ENCODE measurements around the gene KIF24.
"Not testable (repeated sequence)": the region's sequence is repeated elsewhere in the genome, so short reads cannot be mapped to it uniquely, and the experiment has no call there.

KIF24 gene, protein sequence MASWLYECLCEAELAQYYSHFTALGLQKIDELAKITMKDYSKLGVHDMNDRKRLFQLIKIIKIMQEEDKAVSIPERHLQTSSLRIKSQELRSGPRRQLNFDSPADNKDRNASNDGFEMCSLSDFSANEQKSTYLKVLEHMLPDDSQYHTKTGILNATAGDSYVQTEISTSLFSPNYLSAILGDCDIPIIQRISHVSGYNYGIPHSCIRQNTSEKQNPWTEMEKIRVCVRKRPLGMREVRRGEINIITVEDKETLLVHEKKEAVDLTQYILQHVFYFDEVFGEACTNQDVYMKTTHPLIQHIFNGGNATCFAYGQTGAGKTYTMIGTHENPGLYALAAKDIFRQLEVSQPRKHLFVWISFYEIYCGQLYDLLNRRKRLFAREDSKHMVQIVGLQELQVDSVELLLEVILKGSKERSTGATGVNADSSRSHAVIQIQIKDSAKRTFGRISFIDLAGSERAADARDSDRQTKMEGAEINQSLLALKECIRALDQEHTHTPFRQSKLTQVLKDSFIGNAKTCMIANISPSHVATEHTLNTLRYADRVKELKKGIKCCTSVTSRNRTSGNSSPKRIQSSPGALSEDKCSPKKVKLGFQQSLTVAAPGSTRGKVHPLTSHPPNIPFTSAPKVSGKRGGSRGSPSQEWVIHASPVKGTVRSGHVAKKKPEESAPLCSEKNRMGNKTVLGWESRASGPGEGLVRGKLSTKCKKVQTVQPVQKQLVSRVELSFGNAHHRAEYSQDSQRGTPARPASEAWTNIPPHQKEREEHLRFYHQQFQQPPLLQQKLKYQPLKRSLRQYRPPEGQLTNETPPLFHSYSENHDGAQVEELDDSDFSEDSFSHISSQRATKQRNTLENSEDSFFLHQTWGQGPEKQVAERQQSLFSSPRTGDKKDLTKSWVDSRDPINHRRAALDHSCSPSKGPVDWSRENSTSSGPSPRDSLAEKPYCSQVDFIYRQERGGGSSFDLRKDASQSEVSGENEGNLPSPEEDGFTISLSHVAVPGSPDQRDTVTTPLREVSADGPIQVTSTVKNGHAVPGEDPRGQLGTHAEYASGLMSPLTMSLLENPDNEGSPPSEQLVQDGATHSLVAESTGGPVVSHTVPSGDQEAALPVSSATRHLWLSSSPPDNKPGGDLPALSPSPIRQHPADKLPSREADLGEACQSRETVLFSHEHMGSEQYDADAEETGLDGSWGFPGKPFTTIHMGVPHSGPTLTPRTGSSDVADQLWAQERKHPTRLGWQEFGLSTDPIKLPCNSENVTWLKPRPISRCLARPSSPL (N-terminal part only)

DNA sequence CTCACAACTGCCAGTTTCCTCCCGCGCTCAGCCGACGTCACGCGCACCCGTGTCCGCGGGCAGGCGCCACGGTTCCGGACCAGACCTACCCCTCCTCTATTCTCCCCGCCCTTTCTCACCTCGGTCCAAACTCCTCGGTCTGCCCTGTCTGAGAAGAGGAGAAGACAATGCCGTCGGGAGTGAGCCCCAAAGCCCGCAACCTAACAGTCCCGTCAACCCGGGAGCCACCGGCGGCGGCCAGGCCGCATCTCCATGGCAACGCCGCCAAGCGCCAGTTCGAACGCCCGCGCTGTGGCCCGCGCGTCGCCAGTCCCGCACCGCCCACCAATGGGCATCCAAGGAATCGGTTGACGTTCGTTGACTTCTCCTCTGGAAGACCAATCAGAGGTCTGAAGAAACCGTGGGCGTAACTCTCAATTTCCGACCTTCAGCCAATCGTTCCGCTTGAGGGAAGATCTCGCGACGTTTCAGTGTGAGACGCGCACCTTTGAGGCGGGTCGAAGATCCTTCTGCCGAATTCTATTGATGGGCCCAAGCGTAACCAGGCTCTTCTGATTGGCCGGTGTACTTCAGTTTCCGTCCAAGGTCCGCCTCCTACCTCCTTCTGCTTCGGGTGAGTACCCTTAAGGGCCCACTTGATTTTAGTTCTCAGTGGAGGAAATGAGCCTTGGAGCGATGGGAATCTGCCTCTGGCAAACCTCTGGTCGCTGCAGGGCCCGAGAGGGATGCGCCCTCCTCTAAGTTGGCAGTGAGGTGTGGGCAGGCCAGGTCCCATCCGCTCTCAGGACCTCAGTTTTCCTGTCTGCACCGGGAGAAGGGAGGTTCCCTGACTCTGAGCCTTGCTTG lies at the start of gene KIF24, which contains the start of gene NUDT2:
TSS of gene KIF24 (minus strand) at position 282 of the 846 bp plus-strand sequence. CDS start 17,922 bp downstream, outside the sequence.
TSS of gene NUDT2 (plus strand) at position 583 of the 846 bp plus-strand sequence. CDS start 9,471 bp downstream, outside the sequence.
- peak; percentile 90 for DNase-seq

DNA sequence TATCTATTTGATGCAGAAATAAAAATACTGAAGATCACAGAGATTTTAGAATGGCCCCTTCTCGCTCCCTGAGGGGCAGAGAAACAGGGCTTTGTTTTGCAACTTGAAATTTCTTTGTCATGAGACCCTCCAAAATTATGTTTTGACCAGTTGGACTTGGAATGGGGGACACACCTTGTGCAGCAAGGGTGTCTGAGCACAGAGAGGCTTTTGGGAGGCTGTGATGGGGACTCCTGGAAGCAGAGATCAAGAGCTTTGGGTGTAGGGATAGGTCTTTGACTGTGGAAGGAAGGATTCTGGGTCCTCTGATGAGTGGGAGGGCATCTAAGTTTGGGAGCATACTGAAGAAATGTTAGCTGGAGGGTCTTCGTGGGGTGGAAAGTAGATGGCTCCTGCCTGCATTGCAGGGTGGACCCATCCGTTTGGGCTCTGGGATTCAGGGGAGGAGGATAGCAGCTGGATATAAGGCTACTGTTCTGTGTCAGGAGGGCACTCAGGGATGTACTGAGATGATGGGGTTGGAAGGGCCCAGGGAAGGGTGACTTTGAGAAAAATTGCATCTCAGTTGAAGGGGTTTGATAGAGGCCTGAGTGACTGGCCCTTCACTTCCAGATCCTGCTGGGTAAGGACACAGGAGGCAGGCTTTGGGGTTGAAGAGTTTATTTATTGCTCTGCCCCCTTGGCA lies 49.5 kb upstream of the KIF24 start:
- no peak for DNase-seq

DNA sequence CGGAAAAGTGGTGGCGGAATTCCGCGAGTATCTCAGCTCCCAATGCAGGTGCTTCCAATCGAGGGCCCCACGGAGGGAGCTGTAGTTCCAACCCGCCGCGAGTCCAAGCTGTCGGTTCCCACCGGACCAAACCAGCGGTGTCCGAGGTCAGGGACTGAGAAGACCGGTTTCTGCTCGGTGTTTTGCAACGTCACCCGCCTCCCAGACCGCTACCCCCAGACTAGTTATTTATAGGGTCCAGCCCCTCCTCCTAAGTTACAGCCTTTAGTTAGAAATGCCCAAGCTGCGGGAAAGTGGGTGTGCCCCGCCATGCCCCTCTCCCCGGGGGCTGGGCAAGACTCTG lies 48.3 kb upstream of the KIF24 start:
- DNase-seq: no peak

DNA sequence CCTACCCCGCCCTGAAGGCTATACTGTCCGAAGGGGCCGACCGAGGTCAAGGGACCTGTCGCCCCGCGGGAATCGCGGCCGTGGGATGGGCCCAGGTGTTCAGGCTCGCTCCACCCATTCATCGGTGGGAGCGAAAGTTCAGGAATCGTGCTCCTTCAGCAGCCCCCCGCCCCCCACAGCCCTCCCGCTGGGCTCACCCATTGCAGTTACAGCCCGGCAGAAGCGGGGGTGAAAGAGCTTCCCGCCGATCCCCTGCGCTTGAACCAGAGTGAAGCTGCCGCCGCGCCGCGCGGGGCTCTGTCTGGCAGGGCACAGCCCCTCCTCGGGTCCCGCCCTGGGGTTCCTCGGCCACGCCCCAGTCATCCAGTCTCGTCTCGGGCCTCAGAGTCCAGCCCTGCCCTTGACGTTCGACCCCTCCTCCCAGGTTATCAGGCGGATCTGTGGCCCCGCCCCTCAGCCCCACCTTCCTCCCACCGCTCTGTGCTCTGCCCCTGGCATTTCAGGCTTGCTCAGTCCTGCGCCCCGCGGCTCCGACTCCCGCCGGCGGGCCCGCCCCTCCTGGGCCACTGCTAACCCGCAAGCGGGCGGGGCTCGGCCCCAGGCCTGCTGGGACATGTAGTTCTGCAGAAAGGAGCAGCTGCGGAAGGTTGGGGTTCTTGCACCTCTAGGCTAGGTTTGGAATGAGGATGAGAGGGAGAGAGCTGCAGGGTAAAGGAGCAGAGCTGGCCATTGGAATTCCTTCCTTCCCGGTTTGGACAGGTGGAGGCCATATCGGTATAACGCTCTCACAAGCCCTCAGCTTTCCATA lies 47.7 kb upstream of the KIF24 start, which contains the start of gene MYORG:
TSS of gene MYORG (minus strand) at position 303 of the 808 bp plus-strand sequence. CDS start 3,955 bp downstream, outside the sequence.
- DNase-seq: peak; percentile 93

DNA sequence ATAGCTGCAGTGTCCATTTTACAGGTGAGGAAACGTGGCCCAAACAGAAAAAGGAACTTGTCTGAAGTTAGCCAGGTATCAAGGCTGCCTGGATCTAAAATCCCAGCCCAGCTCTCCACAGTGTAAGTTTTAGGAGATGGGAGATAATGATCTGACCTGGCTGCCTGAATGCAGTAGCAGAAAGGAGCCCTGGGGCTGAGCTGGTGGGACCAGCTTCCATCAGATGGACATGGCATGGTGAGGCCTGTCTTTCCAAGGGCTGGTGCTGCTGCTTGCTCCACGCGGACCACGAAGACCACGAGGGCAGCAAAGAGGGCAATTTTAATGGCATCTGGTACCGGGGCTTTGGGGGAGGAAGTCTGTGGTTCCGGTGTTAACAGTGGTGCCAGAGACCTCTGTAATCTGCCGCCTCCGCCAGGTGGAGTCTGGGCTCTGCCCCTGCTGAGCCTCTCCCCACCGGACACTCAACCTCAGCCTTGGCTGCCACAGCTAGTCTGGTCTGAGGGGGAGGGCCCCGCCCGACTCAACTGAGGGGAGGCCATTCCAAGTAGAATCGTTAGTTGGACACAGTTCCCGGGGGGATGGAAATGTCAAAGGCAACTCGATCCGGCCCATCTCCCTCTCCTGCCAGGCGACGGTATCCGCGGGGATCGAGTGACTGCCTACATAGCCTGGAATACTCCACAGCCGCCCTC lies 47.0 kb upstream of the KIF24 start:
- no peak for DNase-seq

DNA sequence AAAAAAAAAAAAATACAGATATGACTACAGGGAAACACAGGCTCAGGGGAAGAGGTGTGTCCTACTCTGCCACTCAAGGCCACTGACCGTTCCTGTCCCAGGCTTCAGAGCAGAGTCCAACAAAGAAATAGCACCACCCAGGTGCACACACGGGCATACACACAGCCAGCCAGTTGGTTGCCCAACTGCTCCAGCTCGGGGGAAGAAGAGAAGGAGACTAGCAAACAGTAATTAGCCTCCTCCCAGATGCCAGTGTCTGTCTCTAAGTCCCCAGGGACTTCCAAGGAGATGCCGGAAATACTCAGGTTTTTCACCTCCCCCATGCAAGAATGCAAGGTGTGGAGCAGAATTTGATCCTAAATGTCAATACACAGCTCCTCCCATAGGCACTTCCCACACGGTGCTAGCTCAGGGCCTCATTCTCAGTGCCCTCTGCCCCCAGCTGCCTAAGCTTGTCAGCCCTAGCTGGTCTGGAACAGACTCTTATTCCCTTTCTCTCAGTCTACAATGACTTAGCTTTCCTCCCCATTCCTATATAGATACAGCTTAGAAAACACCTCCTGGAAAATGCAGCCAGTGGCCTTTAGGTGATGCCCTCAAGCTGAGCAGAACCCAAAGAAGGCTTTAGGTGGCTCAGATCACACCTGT lies 46.0 kb upstream of the KIF24 start:
- DNase-seq: no peak

DNA sequence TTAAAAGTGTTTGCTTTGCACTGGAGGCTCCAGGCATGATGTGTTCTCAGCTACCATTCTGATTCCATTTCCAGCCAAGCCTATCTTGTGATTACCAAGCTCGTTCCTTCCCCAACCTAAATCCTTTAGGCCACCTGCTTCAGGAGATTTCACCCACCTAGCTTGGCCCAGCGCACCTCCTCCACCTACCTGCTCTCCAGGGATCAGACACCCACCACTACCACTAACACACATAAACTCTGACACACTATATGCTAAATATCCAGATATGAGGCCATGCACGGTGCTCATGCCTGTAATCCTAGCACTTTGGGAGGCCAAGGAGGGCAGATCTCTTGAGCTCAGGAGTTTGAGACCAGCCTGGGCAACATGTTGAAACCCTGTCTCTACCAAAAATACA lies 45.3 kb upstream of the KIF24 start:
- DNase-seq: no peak

DNA sequence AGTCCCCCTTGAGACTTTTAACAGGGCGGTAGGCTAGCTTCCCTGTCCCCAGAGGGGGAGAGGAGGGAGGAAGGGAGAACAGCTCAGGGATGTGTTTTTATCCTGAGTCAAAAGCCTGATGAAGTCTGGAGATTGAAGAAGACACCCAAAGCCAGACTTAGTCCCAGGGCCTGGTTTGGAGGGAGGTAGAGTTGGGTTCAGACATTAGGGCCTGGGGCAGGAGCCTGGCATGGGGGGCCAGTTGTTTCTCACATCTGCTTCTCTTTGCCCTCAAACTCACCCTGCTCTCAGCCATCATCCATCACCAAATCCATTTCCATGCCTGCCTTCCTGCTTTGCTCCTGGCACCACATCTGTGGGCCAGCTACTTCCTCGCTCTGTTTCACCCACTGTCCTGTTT lies 44.7 kb upstream of the KIF24 start:
- no peak for DNase-seq

DNA sequence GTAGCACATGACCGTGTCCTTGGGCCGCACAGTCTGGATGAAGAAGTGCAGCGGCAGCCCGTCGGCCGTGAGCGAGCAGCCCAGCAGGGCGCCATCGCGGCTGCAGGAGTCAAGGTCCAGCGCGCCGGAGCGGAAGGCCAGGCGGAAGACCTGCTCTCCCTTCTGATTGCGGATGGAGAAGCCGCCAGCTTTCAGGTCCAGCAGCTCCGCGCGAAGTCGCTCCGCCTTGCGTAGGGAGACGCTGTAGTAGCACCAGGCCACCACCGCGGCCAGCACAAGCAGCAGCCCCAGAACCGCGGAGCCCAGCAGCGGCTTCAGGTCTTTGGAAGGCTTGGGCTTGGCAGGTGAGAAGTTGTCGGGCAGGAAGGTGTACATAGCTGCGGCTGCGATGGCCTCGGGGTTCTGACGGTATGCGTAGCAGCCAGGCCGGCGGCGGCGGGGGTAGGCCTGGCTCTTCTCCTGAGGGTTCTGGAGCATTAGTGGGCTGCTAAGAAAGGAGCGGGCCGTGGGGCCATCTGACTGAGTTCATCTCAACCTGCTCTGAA lies 43.5 kb upstream of the KIF24 start:
- no peak for DNase-seq

DNA sequence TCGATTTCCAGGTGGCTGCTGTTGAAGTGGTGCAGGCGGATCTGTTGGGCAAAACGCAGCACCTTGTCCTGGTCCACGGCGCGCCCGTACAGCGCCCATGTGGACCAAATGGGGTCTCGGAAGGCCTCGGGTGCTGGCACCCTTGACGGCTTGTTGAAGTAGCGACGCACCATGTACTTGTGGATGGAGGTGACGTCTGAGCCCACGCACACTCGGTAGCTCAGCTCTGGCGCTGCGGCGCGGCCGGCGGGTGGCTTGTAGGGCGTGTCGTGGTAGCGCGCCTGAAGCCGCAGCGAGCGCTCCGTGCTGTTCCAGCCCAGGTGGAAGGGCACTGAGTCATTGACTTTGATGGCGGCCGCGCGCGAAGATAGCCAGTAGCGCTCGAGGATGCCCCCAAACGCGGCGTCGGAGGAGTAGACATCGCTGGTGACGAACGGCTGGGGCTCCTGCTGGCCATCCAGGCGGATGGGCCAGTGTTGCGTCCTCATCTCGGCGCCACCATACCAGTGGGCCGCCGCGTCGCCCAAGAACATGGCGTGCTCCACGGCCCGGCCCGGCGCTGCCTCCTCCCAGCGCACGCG lies 42.9 kb upstream of the KIF24 start:
- no peak for DNase-seq

DNA sequence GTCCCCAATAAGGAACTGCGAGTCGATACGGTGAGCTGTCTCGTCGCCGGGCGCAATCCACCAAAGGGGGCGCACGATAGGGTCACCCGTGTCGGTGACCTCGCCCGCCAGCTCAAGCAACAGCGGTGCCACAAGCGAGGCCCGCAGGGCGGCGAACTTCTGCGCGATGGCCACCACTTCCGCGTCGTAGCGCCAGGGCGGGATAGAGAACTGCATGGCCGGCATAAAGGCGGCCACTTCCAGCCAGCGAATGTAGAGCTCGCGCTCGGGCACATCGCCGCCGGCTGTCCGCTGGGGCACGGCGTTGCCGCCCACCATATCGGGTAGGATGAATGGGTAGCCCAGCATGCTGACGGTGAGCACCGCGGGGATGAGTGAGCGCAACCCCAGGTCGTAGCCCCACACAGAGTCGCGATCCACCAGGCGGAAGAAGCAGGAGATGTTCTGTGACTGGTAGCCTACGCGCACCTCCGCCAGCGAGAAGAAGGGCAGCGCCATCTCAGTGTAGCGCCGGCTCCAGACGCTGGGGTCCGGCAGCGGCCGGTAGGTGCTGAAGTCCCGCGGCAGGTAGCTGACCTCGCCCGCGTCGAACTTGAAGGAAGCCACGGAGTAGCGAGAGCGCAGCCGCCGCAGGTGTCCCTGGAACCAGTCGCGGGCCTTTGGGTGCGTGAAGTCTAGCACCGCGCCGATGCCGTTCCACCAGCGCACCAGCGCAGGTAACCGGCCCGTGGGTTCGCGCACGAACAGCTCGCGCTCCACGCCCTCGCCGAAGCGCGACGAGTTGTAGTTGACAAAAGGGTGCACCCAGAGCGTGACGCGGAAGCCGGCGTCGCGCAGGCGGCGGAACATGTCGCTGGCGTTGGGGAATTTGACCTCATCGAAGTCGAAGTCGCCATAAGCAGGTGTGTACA lies 42.2 kb upstream of the KIF24 start:
- no peak for DNase-seq

DNA sequence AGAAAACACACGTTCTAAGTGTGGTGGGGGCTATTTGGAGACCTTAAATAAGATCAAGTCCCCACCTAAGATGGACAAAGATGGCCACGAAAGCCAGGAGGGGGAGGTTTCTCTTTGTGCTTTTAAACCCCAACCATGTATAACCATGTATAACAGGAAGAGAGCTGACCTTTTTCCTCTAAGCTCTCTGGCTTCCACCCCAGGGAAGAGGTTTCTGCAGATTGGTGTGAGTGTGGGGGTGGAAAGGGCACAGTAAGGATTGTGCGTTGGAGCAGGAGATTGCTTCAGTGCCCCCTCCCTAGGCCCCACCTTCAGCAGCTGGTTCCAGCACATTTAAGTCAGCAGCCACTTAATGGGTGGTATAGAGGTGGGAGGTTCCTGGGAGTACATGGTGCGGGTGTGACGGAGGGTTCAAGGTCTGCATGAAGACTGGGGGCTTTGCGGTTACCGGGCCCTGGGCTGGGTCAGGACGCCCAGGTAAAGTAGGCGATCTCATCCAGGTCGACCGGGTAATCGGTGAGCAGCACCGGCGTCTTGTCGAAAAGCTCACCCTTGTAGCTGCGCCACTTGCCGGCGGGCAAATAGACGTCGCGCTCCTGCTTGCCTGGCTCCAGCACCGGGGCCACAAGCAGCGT lies 41.4 kb upstream of the KIF24 start:
- DNase-seq: no peak

DNA sequence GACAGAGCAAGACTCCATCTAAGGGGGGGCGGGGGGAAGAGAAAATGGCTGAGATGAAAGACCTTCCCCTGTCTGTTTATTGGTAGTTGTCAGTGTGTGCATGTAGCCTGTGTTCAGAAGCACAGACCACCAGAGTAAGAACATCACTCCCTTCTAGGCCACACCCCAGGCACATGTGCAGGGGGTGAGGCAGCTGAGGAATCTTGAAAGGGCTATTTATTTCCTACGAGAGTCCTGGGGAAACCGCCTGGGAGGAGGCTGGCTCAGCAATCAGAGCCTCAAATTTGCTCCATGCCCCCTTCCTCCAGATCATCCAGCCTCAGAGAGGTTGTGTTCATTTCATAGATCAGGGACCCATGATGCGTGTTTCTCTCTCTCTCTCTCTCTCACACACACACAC lies 40.6 kb upstream of the KIF24 start:
- DNase-seq: no peak

DNA sequence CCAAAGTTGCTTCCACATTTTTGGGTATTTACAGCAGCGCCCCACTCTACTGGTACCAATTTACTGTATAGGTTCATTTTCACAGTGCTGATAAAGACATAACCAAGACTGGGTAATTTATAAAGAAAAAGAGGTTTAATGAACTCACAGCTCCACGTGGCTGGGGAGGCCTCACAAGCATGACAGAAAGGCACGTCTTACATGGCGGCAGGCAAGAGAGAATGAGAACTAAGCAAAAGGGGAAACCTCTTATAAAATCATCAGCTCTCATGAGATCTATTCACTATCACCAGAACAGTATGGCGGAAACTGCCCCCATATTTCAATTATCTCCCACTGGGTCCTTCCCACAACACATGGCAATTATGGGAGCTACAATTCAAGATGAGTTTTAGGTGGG lies 39.7 kb upstream of the KIF24 start:
- not testable (repeated sequence) for DNase-seq

DNA sequence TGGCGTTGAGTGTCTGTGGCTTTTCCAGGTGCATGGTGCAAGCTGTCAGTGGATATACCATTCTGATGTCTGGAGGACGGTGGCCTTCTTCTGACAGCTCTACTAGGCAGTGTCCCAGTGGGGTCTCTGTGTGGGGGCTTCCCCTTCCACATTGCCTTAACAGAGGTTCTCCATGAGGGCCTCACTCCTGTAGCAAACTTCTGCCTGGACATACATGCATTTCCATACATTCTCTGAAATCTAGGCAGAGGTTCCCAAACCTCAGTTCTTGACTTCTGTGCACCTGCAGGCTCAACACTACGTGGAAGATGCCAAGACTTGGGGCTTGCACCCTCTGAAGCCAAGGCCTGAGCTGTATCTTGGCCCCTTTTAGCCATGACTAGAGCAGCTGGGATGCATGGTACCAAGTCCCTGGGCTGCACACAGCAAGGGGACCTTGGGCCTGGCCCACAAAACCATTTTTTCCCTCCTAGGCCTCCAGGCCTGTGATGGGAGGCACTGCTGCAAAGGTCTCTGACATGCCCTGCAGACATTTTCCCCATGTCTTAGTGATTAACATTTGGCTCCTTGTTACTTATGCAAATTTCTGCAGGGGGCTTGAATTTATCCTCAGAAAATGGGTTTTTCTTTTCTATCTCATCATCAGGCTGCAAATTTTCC lies 38.8 kb upstream of the KIF24 start:
- not testable (repeated sequence) for DNase-seq

DNA sequence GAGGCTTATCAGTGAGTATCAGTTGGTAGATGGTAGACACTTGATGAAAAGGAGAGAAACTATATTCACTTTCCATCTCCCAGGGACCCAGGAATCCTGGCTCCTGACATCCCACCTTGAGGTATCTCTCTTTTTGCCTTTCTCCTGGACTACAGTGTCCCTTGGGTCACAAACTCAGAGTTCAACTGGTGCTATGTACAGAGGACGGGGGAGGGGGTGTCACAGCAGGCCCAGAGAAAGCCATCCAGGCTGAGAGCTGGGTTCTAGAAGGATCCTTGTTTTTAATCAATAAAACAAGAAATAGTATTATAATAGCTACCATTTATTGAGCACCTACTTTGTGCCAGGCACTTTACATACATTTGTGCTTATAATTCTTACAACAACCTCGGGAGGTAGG lies 37.3 kb upstream of the KIF24 start:
- DNase-seq: no peak

Data from activated CD4-positive, alpha-beta T cell treated with anti-CD3 and anti-CD28 coated beads for 1 hour (primary cell).